PFSK-1 (cell line): ENCODE results near the gene LTBP1.

Experiments
- FOXP2 ChIP-seq: optimal IDR thresholded peaks from 2 replicates; pipeline ENCODE3; 2011; ENCODE audit warnings: borderline replicate concordance, control low read depth, inconsistent platforms; ENCODE audit not compliant: insufficient read depth; ENCODE audit errors: extremely low read length, extremely low read depth
- POLR2AphosphoS5 ChIP-seq: IDR thresholded peaks from 2 replicates; pipeline ENCODE4 v1.6.1; 2012; ENCODE audit warnings: low read depth, mild to moderate bottlenecking, control low read depth, low read length, moderate library complexity
- SIN3A ChIP-seq: IDR thresholded peaks from 2 replicates; pipeline ENCODE4 v1.6.1; 2012; ENCODE audit warnings: mild to moderate bottlenecking, low read length, moderate library complexity, borderline replicate concordance; ENCODE audit not compliant: insufficient read depth
- TAF1 ChIP-seq: IDR thresholded peaks from 2 replicates; pipeline ENCODE4 v1.6.1; 2012; ENCODE audit warnings: low read length, control low read depth, borderline replicate concordance; ENCODE audit not compliant: insufficient read depth
- TF ChIP-seq, protein P1 (sequence below), 2 experiments: IDR thresholded peaks; 2 replicates each; pipeline versions ENCODE4 v1.6.1 to v1.8.0; 2011 to 2012; ENCODE audit warnings: low read depth in 2 of 2, low read length in 2 of 2, control low read depth in 1 of 2, inconsistent platforms in 1 of 2, mild to moderate bottlenecking in 1 of 2, moderate library complexity in 1 of 2; ENCODE audit not compliant: insufficient read depth in 1 of 2

LTBP1 gene

DNA sequence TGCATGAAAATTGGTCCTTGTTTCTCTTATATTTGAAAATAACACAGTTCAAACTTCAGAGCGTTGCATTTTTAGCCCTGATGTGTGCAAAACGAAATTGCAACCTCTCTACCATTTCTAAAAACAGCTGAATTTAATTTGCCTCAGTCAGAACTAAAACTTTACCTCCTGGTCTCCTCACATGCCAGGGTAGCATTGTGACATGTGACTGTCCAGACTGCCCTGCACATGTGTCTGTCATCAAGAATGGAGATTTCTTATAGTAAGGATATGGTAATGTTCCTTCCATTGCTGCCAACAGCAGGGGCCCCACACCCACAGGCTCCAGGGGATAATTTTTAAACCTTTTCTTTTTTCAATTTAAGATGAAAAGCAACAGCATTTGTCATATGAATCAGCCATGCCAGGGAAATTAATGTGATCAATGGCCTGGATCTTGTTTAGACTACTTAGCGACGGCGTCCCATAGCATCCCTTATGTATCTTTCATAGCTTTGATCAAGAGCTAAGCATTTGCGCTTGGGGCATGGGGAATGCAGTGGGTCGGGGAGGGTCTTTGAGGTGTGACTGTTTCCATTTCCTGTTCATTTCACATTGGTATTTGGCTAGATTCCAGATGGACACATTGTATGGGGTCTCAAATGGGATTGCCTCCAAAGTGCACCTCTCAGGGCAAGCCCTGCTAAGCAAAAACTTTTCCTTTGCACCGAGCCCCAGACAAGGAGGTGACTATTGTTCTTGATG lies 437.3 kb downstream of the LTBP1 start:
- TF ChIP-seq POLR2AphosphoS5 (no peak), SIN3A (no peak), FOXP2 (no peak), TAF1 (no peak)
- TF ChIP-seq, protein P1, sequence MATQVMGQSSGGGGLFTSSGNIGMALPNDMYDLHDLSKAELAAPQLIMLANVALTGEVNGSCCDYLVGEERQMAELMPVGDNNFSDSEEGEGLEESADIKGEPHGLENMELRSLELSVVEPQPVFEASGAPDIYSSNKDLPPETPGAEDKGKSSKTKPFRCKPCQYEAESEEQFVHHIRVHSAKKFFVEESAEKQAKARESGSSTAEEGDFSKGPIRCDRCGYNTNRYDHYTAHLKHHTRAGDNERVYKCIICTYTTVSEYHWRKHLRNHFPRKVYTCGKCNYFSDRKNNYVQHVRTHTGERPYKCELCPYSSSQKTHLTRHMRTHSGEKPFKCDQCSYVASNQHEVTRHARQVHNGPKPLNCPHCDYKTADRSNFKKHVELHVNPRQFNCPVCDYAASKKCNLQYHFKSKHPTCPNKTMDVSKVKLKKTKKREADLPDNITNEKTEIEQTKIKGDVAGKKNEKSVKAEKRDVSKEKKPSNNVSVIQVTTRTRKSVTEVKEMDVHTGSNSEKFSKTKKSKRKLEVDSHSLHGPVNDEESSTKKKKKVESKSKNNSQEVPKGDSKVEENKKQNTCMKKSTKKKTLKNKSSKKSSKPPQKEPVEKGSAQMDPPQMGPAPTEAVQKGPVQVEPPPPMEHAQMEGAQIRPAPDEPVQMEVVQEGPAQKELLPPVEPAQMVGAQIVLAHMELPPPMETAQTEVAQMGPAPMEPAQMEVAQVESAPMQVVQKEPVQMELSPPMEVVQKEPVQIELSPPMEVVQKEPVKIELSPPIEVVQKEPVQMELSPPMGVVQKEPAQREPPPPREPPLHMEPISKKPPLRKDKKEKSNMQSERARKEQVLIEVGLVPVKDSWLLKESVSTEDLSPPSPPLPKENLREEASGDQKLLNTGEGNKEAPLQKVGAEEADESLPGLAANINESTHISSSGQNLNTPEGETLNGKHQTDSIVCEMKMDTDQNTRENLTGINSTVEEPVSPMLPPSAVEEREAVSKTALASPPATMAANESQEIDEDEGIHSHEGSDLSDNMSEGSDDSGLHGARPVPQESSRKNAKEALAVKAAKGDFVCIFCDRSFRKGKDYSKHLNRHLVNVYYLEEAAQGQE (IDR thresholded peaks at IDR 0.05; ENCODE audit: insufficient read depth in 1 of 2, low read depth in 2 of 2, low read length in 2 of 2), result no peak

DNA sequence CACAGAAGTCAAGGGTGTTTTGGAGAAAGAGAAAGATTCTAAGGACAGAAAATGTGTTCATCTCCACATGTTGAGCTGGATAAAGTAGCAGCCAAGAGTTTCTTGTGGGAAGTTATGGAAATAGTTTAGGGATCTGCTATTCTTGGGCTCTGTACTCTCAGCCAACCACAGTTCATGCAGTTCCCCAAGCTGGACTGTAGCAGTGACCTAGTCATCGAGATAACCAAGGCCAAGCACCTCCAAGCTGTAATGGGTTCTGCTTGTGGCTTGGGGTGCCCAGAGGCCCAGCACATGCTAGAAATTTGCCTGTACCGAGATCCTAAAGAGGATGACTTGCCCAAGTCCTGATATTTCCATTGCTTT lies 437.8 kb downstream of the LTBP1 start:
- no peak for TF ChIP-seq POLR2AphosphoS5
- no peak for TF ChIP-seq FOXP2
- TF ChIP-seq SIN3A, result no peak
- no peak for TF ChIP-seq TAF1
- TF ChIP-seq, protein P1 (IDR thresholded peaks at IDR 0.05; ENCODE audit: insufficient read depth in 1 of 2, low read depth in 2 of 2, low read length in 2 of 2), result no peak

DNA sequence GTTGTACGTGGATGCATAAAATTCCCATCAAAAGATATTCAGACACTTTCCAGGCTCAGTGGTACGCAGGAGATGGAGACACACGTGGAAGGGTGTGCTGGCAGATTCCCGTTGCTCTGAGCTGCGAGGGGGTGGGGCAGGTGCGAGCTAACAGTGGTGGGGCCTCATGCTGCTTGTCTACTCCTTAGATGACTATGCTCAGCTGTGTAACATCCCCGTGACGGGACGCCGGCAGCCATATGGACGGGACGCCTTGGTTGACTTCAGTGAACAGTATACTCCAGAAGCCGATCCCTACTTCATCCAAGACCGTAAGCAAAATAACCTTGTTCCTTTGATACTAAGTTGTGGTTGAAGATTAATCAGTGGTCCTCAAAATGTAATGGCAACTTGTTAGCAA lies 442.2 kb downstream of the LTBP1 start:
- TF ChIP-seq, protein P1 (IDR thresholded peaks at IDR 0.05; ENCODE audit: insufficient read depth in 1 of 2, low read depth in 2 of 2, low read length in 2 of 2), result no peak
- TF ChIP-seq POLR2AphosphoS5 (no peak), FOXP2 (no peak), TAF1 (no peak), SIN3A (no peak)

DNA sequence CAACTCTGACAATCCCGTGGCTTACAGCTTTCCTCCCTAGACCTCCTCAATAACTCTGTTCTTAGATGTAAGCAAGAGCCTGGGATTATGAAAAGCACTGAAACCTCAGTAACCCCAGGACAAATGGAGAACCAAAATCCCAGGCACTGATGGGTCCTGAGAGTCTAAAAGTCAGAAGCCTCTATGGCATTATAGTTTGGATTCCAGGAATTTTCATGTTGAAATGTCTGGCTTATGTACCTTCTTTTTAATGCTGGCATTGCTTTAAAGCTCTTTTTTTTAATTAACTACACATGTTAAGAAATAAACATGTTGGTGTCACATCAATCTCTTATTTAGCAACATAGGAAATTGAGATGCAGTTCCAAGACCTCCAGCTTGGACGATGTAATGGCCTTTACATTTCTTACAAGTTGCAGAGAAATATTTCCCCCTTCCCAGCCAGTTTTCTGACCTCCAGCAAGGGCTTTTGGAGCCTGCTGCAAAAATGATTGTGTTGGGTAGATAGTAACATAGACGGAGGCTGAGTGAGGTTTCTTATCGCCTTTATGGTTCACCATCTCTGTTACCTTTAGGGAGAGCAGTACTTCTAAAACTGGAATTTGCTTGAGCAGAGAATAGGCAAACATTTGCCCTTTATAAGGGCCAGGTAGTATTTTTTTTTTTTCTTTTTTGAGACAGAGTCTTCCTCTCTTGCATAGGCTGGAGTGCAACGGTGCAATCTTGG lies 444.9 kb downstream of the LTBP1 start:
- TF ChIP-seq, protein P1 (IDR thresholded peaks at IDR 0.05; ENCODE audit: insufficient read depth in 1 of 2, low read depth in 2 of 2, low read length in 2 of 2), result no peak
- no peak for TF ChIP-seq FOXP2
- no peak for TF ChIP-seq POLR2AphosphoS5
- no peak for TF ChIP-seq SIN3A
- no peak for TF ChIP-seq TAF1
